Prostate gland (tissue), 2 donors: ENCODE results near the gene COA5.

Experiments
- CTCF ChIP-seq, 4 experiments: fragments of 200-600 bp in 2 of 4; fragments of 450-650 bp in 2 of 4; sonication (generic) in 2 of 4; IDR thresholded peaks; 1 replicate in 3 of 4; 2 replicates in 1 of 4; pipeline ENCODE4 v1.5.1; 2016 to 2019; ENCODE audit warnings: antibody characterized with exemption in 4 of 4, mild to moderate bottlenecking in 2 of 4, moderate library complexity in 2 of 4
- POLR2A ChIP-seq: fragments of 450-650 bp; IDR thresholded peaks from one replicate; pipeline ENCODE4 v1.6.1; 2016; ENCODE audit warnings: antibody characterized with exemption, mild to moderate bottlenecking

GRCh38 chr2:98561018-98561417 lies 47.3 kb downstream of the COA5 start:
- TF ChIP-seq CTCF (IDR thresholded peaks at IDR 0.05), result no peak
- TF ChIP-seq POLR2A, result no peak
